ENCODE results near the gene CDKAL1.

CDKAL1 gene

DNA sequence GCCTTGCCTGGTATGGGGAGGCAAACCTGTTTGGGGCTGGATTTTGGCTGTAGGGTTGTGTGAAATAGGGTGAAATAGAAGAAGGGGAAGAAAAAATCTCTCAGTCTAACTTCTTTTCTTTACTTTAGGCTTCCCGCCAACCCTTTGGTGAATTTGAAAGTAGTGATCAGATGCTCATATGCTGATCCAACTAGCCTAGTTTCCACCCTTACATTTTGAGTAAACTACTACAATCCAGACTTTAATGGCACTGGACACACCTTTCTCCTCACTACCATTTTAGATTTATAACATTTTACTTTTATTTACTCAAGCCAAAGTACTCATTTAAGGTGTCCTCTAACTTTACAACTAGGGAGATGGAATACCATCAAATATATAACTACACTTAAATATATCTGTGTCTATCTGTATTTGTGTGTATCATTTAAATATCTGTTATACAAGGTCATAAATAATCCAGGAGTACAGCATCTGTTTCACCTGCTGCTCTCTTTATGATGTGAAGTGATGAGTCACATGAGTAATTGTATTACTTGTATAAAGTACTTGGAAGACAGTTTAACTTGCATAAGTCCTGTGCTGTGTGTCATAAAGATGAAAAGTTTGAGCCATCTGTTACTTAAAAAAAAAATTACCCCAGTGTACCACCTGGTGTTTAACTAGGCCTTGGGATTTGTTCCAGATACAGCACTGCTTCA lies 172.1 kb downstream of the CDKAL1 start:
- H3K27ac ChIP-seq (ENCODE audit: low read length): no peak overlapping the region
- H3K27me3 ChIP-seq (ENCODE audit: control insufficient read depth, insufficient read depth, low read length): no peaks in the 10 kb centered on the region
- no peak for DNase-seq (ENCODE audit: low read depth, low spot score)
- no peaks in the 10 kb centered on the region for H3K9me3 ChIP-seq (ENCODE audit: control insufficient read depth, insufficient read depth, low read length)
- no CpG with 5 or more reads among the region's 1 CpG for WGBS (ENCODE audit: insufficient coverage, insufficient read length)
- H3K4me1 ChIP-seq (ENCODE audit: control insufficient read depth, insufficient read depth, low read length): peaks cover 4% of the 10 kb centered on the region
- no peak overlapping the region for H3K4me3 ChIP-seq (ENCODE audit: low read length)
- H3K36me3 ChIP-seq (ENCODE audit: control insufficient read depth, insufficient read depth, low read length): no peaks in the 10 kb centered on the region

DNA sequence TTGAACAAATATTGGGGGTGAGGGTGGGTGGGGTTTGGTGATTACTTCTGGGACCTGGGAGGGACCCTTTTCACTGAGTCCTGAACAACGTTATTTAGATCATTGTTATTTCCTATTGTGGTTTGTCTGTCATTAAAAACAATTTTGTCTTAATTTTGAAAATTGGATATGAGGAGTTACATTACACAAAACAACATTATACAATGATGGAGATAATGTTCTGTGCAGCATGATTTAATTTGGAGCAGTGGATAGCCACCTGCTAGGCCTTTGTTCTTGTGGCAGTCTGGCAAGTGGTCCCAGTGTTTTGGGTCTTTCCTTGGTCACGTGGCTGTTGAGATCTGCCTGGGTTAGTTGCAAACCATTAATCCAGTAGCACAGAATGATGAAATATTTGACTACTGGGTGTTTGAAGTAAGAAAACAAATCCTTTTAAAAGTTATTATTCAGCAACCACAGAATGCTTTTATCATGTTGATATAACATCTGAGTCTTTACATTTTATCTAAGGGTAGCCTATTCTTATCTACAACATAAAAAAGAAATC lies 172.8 kb downstream of the CDKAL1 start:
- Histone ChIP-seq H3K27me3 (ENCODE audit: control insufficient read depth, insufficient read depth, low read length) (no peaks in the 10 kb centered on the region), H3K4me3 (ENCODE audit: low read length) (no peak overlapping the region), H3K9me3 (ENCODE audit: control insufficient read depth, insufficient read depth, low read length) (no peaks in the 10 kb centered on the region), H3K4me1 (ENCODE audit: control insufficient read depth, insufficient read depth, low read length) (peaks cover 3% of the 10 kb centered on the region), H3K27ac (ENCODE audit: low read length) (no peak overlapping the region), H3K36me3 (ENCODE audit: control insufficient read depth, insufficient read depth, low read length) (no peaks in the 10 kb centered on the region)
- DNase-seq (ENCODE audit: low read depth, low spot score): no peak
- WGBS (ENCODE audit: insufficient coverage, insufficient read length): no CpG with 5 or more reads among the region's 2 CpGs

DNA sequence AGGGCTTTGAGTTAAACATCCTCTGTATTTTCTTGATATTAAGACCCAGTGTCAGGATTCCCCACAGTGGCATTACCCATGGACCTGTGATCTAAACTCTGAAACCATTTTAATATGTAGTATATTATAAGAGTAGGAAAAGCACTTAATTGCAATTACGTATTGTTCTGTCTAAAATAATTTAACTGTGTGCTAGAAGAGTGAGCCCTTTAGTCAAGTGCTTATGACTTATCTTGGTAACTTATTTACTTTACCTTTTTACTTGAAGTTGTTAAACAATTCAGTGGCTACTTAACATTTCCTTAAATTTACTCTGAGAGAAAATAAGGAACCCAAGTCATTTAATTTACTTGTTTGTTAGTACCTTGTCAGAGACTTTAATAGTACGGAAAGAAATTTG lies 173.6 kb downstream of the CDKAL1 start:
- no peak for DNase-seq (ENCODE audit: low read depth, low spot score)
- Histone ChIP-seq H3K9me3 (ENCODE audit: control insufficient read depth, insufficient read depth, low read length) (no peaks in the 10 kb centered on the region), H3K27ac (ENCODE audit: low read length) (no peak overlapping the region), H3K27me3 (ENCODE audit: control insufficient read depth, insufficient read depth, low read length) (no peaks in the 10 kb centered on the region), H3K4me1 (ENCODE audit: control insufficient read depth, insufficient read depth, low read length) (no peaks in the 10 kb centered on the region), H3K36me3 (ENCODE audit: control insufficient read depth, insufficient read depth, low read length) (no peaks in the 10 kb centered on the region), H3K4me3 (ENCODE audit: low read length) (no peak overlapping the region)
- no CpG with 5 or more reads among the region's 2 CpGs for WGBS (ENCODE audit: insufficient coverage, insufficient read length)

DNA sequence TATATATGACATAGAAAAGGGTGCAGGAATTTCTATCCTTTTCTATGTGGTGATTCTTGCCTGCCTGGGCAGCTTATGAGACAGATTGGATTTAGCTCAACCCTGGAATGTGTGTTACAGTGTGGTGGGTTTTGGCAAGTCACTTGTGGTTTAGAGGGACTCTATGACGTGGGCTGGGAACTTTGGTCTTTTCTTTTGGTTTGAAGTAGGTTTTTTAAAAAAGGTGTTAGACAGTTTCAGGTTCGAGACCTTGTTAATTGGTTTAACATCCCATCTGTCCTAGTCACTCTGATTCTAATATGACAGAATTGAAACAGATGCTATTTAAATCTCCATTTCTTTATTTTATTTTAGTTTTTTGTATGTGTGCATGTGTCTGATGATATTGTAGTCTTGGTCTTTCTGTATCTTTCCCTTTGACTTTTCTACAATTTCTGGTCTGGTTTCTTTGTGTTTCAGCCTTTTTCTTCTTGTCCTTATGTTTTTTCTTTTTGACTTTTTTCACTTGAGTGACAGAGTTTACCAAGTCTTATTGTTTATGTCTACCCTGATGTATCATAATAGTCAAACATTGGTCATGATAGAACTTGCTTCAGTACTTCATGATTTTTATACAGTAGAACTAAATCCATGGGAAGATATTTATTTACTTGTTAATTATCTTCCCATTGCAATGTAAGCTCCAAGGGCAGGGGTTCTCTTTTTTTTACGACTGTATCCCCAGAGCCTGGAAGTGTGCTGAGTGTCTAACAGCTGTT lies 174.3 kb downstream of the CDKAL1 start:
- H3K27me3 ChIP-seq (ENCODE audit: control insufficient read depth, insufficient read depth, low read length): no peaks in the 10 kb centered on the region
- DNase-seq (ENCODE audit: low read depth, low spot score): no peak
- H3K36me3 ChIP-seq (ENCODE audit: control insufficient read depth, insufficient read depth, low read length): no peaks in the 10 kb centered on the region
- WGBS (ENCODE audit: insufficient coverage, insufficient read length): no CpG with 5 or more reads among the region's 3 CpGs
- no peaks in the 10 kb centered on the region for H3K9me3 ChIP-seq (ENCODE audit: control insufficient read depth, insufficient read depth, low read length)
- H3K4me3 ChIP-seq (ENCODE audit: low read length): no peak overlapping the region
- no peaks in the 10 kb centered on the region for H3K4me1 ChIP-seq (ENCODE audit: control insufficient read depth, insufficient read depth, low read length)
- H3K27ac ChIP-seq (ENCODE audit: low read length): no peak overlapping the region

DNA sequence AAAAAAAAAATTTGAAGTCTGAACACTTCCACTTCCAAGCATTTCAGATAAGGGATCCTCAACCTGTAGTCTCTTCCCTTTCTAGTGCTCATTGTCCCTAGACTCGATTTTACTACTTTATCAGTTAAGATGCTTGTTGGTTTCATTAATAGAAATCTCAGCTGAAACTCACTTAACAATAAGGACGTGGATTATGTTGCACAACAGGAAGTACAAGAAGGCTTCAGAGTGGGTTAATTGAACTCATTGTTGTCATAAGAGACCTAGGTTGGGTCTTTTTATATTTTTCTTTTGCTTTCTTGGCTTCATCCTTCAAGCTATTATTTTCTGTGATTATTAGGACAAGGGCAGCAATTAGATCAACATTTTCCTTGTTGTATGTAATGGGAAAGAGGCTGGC lies 175.2 kb downstream of the CDKAL1 start:
- DNase-seq (ENCODE audit: low read depth, low spot score): no peak
- no CpG with 5 or more reads among the region's 2 CpGs for WGBS (ENCODE audit: insufficient coverage, insufficient read length)
- H3K27me3 ChIP-seq (ENCODE audit: control insufficient read depth, insufficient read depth, low read length): no peaks in the 10 kb centered on the region
- no peaks in the 10 kb centered on the region for H3K4me1 ChIP-seq (ENCODE audit: control insufficient read depth, insufficient read depth, low read length)
- H3K9me3 ChIP-seq (ENCODE audit: control insufficient read depth, insufficient read depth, low read length): no peaks in the 10 kb centered on the region
- no peak overlapping the region for H3K4me3 ChIP-seq (ENCODE audit: low read length)
- no peaks in the 10 kb centered on the region for H3K36me3 ChIP-seq (ENCODE audit: control insufficient read depth, insufficient read depth, low read length)
- H3K27ac ChIP-seq (ENCODE audit: low read length): no peak overlapping the region

DNA sequence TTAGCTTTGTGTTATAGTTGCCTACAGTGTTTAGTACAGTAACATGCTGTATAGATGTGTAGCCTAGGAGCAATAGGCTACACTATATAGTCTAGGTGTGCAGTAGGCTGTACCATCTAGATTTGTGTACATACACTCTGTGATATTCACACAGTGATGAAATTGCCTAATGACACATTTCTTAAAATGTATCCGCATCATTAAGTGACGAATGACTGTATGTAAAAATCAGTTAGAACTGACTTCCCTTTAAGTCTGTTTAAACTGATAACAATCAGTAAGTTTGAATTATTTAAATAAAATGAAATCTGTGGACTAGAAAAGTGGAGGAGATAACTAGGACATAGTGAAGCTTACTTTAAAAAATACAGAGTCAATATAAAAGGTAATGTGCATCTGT lies 176.1 kb downstream of the CDKAL1 start:
- Histone ChIP-seq H3K4me3 (ENCODE audit: low read length) (no peak overlapping the region), H3K4me1 (ENCODE audit: control insufficient read depth, insufficient read depth, low read length) (no peaks in the 10 kb centered on the region), H3K36me3 (ENCODE audit: control insufficient read depth, insufficient read depth, low read length) (no peaks in the 10 kb centered on the region), H3K9me3 (ENCODE audit: control insufficient read depth, insufficient read depth, low read length) (no peaks in the 10 kb centered on the region), H3K27ac (ENCODE audit: low read length) (no peak overlapping the region), H3K27me3 (ENCODE audit: control insufficient read depth, insufficient read depth, low read length) (no peaks in the 10 kb centered on the region)
- no peak for DNase-seq (ENCODE audit: low read depth, low spot score)
- WGBS (ENCODE audit: insufficient coverage, insufficient read length): no CpG with 5 or more reads among the region's 2 CpGs

DNA sequence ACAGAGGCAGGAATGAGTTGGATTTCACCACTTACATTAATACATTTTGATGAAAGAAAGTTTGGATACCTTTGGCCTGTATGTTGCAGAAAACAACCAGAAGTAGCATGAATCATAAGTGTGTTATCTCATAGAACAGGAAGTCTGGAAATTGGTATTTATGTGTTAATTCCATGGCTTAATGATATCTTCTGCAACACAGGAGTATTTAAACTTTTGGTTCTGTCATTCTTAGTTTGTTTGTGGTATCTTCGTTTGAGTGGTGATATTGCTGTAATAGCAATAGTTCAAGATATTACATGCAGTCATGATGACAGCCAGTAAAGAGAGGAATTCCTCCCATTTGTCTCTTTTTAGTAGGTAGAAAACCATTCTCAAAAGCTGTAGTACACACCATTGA lies 177.3 kb downstream of the CDKAL1 start:
- no peaks in the 10 kb centered on the region for H3K9me3 ChIP-seq (ENCODE audit: control insufficient read depth, insufficient read depth, low read length)
- no peaks in the 10 kb centered on the region for H3K36me3 ChIP-seq (ENCODE audit: control insufficient read depth, insufficient read depth, low read length)
- no peak overlapping the region for H3K4me3 ChIP-seq (ENCODE audit: low read length)
- H3K27ac ChIP-seq (ENCODE audit: low read length): no peak overlapping the region
- no CpG with 5 or more reads among the region's 1 CpG for WGBS (ENCODE audit: insufficient coverage, insufficient read length)
- no peaks in the 10 kb centered on the region for H3K27me3 ChIP-seq (ENCODE audit: control insufficient read depth, insufficient read depth, low read length)
- DNase-seq (ENCODE audit: low read depth, low spot score): no peak
- no peaks in the 10 kb centered on the region for H3K4me1 ChIP-seq (ENCODE audit: control insufficient read depth, insufficient read depth, low read length)

DNA sequence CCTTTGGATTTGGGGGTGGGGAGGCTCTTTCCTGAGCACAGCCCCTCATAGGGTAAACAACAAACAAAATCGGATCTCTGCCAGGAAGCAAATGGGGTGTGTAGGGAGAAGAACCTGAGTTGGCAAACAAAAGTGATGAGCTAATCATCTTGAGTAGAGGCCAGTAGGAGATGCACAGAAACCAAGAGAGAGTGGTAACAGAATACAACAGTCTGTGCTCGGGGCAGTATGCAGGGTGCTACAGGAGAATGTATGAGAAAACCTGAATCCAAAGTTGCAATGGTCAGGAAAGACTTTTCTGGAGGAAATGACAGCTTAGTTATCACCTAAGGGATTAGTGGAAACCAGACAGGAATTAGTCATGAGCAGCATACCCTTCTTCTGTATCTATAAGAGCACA lies 177.8 kb downstream of the CDKAL1 start:
- Histone ChIP-seq H3K36me3 (ENCODE audit: control insufficient read depth, insufficient read depth, low read length) (no peaks in the 10 kb centered on the region), H3K4me1 (ENCODE audit: control insufficient read depth, insufficient read depth, low read length) (no peaks in the 10 kb centered on the region), H3K9me3 (ENCODE audit: control insufficient read depth, insufficient read depth, low read length) (no peaks in the 10 kb centered on the region), H3K27ac (ENCODE audit: low read length) (no peak overlapping the region), H3K27me3 (ENCODE audit: control insufficient read depth, insufficient read depth, low read length) (no peaks in the 10 kb centered on the region), H3K4me3 (ENCODE audit: low read length) (no peak overlapping the region)
- WGBS (ENCODE audit: insufficient coverage, insufficient read length): no CpG with 5 or more reads among the region's 2 CpGs
- DNase-seq (ENCODE audit: low read depth, low spot score): no peak

DNA sequence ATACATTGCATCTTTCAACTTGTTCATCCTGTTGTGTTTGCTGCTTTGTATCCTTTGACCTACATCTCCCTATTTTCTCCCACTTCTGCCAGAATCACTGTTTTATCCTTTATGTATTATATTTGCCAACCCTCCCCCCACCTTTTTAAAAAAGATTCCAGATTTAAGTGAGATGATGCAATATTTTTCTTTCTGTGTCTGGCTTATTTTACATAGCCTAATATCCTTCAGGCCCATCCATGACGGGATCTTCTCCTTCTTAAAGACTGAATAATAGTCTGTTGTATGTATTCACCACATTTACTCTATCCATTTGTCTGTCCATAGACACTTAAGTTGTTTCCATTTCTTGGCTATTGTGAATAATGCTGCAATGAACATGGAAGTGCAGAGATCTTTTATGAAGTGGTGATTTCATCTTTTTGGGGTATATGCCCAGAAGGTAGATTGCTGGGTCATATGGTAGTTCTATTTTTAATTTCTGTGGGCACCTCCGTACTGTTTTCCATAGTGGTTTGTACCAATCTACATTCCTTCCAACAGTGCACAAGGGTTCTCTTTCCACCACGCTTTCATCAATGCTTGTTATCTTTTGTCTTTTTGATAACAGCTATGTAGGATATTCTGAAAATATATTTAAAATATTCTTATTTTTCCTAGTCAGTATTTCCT lies 181.0 kb downstream of the CDKAL1 start:
- Histone ChIP-seq H3K36me3 (ENCODE audit: control insufficient read depth, insufficient read depth, low read length) (no peaks in the 10 kb centered on the region), H3K4me3 (ENCODE audit: low read length) (no peak overlapping the region), H3K9me3 (ENCODE audit: control insufficient read depth, insufficient read depth, low read length) (no peaks in the 10 kb centered on the region), H3K27me3 (ENCODE audit: control insufficient read depth, insufficient read depth, low read length) (no peaks in the 10 kb centered on the region), H3K4me1 (ENCODE audit: control insufficient read depth, insufficient read depth, low read length) (no peaks in the 10 kb centered on the region), H3K27ac (ENCODE audit: low read length) (no peak overlapping the region)
- DNase-seq (ENCODE audit: low read depth, low spot score): no peak
- no CpG with 5 or more reads among the region's 3 CpGs for WGBS (ENCODE audit: insufficient coverage, insufficient read length)

DNA sequence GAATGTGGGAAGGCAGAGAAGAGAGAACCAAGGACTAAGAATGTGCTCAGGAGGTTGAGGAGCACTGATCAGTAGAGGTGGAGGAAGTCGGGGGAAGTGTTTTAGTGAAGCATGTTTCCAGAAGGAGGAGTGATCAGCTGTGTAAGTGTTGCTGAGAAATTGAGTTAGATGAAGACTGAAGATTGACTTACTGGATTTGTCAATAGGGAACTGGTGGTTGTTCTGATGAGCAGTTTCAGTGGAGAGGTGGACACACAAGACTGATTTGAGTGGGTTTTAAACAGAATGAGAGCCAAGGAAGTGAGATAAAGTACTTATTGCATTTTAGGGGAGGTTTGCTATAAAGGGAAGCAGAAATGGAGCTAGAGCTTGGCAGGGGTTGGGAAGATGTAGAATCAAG lies 182.6 kb downstream of the CDKAL1 start:
- DNase-seq (ENCODE audit: low read depth, low spot score): no peak

More for the DNA sequence above, 182.6 kb downstream of the CDKAL1 start:
- Histone ChIP-seq H3K27ac (ENCODE audit: low read length) (no peak overlapping the region), H3K4me1 (ENCODE audit: control insufficient read depth, insufficient read depth, low read length) (no peaks in the 10 kb centered on the region), H3K9me3 (ENCODE audit: control insufficient read depth, insufficient read depth, low read length) (no peaks in the 10 kb centered on the region), H3K36me3 (ENCODE audit: control insufficient read depth, insufficient read depth, low read length) (no peaks in the 10 kb centered on the region), H3K27me3 (ENCODE audit: control insufficient read depth, insufficient read depth, low read length) (no peaks in the 10 kb centered on the region), H3K4me3 (ENCODE audit: low read length) (no peak overlapping the region)
- WGBS (ENCODE audit: insufficient coverage, insufficient read length): no CpG with 5 or more reads among the region's 1 CpG

Measured in iPS DF 6.9 (cell line).